ENCODE data around the gene DACT1.
A peak's percentile ranks its signal among the peaks of the same experiment; 100 is the strongest.

Gene DACT1

DNA sequence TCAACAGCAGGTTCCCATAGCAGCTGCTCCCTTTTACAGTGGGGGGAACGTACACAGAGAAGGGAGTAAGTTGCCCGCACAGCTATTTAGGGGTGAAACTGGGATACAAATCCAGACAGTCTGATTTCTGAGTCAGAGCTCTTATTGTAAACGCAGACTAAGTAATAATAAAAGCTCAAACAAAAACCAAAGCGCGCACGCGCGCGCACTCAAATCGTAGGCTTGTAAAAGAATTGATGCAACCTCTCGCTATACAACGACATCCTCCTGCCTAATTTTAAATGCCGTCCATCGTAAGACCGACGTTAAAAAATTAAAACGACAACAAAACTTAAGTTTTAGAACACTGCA lies 747 bp upstream of the DACT1 start:
- DNase-seq = no peak

- no peak for DNase-seq
These were observed 752 bp downstream of the DACT1 start for GRCh38 chr14:58638231-58639197.

GRCh38 chr14:58639198-58639565 lies 1.4 kb downstream of the DACT1 start:
- no peak for DNase-seq

GRCh38 chr14:58639842-58640484 lies 2.2 kb downstream of the DACT1 start:
- peak; percentile 42 for DNase-seq

GRCh38 chr14:58640959-58641358 lies 3.2 kb downstream of the DACT1 start:
- DNase-seq = no peak

GRCh38 chr14:58641509-58641908 lies 3.7 kb downstream of the DACT1 start:
- no peak for DNase-seq

DNA sequence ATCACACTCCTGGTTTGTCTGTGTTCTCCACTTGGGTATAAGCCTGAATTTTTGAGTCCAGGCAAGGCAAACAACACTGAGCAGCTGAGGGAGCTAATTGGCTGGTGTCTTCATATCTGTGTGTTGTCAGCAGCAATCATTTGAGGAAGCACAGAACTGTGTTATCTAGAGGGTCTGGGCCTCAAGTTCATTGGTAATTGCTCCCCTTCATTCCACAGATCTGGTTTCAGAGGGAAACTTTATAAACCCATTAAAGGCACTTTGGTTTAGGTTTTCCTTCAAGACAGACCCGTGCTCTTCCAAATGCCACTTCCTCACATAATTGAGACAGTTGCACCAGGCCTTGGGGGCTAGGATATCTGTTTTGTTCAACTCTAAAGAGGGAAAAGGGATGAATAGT lies 5.6 kb downstream of the DACT1 start:
- DNase-seq = no peak

DNA sequence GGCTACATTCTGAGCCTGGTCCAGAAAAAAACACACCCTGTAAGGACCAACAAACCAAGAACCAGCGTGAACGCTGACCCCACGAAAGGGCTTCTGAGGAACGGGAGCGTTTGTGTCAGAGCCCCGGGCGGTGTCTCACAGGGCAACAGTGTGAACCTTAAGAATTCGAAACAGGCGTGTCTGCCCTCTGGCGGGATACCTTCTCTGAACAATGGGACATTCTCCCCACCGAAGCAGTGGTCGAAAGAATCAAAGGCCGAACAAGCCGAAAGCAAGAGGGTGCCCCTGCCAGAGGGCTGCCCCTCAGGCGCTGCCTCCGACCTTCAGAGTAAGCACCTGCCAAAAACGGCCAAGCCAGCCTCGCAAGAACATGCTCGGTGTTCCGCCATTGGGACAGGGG lies 7.9 kb downstream of the DACT1 start:
- DNase-seq = no peak

GRCh38 chr14:58646479-58646878 lies 8.7 kb downstream of the DACT1 start:
- no peak for DNase-seq

DNA sequence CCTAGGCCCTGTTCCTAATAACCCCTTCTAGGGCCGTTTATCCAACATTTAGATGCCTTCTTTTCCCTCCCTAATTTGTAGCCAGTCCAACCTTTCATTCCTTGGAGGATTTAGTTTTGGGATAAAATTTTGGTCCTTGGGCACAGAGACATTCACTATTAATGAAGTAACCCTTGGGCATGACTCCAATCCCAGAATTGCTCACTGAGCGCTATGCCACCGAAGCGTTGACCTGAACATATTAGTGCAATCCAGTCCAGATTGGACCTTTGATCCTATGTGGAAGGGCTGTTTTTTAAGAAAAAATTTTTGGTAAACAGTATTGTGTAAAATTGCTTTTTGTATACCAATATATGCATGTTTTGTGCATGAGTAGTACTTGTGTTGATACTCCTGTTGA lies 10.0 kb downstream of the DACT1 start:
- no peak for DNase-seq

DNA sequence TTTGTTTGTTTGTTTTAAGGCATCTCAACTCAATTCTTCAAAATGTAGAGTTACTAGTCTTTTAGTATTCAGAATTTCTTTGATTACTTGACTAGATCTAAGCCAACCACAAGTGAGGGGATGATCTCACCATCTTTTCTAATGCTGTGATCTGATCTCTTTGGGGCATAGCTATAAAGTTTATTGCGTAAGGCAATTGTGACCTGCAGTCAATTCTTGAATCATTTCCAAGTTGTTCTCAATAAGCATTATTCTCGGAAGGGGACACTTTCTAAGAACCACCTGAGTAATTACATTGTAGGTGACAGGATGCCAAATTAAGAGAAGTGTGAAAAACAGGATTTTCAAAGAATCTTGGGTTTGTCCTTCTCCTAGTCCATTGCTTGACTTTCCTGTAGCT lies 13.1 kb downstream of the DACT1 start:
- DNase-seq = no peak

GRCh38 chr14:58656671-58657411 lies 19.1 kb downstream of the DACT1 start:
- peak; percentile 9 for DNase-seq

- no peak for DNase-seq
These were observed 21.3 kb downstream of the DACT1 start for GRCh38 chr14:58659061-58659460.

- DNase-seq = no peak
These were observed 22.1 kb downstream of the DACT1 start for GRCh38 chr14:58659846-58660245.

DNA sequence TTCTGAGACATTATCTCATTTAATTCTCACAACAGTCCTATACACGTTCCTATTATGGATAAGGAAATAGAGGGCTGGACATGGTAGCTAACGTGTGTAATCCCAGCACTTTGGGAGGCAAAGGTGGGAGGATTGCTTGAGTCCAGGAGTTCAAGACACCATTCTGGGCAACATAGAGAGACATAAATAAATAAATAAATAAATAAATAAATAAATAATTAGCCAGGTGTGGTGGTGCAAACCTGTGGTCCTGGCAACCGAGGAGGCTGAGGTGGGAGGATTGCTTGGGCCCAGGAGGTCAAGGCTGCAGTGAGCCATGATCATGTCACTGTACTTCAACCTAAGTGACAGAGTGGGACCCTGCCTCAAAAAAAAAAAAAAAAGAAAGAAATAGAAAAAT lies 22.6 kb downstream of the DACT1 start:
- DNase-seq = no peak

DNA sequence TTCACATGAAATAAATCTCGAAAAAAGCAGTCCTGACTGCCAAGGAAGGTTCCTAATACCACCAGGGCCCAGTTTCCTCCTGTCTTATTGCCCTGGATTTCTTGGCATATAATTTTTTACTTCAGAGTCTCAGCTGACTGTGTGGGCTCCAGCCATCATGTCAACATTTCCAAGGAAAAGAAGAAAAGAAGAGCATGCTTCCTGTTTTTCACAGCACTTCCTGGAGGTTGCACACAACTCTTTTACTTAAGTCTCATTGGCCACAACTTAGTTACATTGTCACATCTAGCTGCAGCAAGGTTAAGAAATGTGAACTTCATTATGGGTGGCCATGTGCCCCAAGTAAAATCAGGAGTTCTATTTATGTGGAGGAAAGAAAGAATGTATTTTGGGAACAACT lies 24.3 kb downstream of the DACT1 start:
- no peak for DNase-seq

DNA sequence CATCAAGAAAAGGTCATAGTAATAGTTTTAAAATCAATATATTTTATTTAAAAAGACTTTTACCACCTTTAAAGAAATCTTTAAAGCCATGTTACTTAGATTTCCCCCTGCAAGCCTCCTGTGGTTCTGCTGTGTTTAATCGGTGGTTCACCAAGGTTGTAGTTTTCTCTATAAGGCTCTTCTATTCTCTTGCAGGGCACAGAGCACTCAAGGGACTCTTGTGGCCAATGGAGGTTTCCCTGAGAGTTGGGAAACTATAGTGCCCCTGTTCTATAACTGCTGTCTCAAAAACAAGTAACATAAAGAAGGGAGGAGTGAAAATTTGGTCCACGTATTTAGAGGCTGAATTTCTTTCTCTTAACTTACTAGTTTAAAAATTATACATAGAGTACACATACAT lies 25.0 kb downstream of the DACT1 start:
- no peak for DNase-seq

DNA sequence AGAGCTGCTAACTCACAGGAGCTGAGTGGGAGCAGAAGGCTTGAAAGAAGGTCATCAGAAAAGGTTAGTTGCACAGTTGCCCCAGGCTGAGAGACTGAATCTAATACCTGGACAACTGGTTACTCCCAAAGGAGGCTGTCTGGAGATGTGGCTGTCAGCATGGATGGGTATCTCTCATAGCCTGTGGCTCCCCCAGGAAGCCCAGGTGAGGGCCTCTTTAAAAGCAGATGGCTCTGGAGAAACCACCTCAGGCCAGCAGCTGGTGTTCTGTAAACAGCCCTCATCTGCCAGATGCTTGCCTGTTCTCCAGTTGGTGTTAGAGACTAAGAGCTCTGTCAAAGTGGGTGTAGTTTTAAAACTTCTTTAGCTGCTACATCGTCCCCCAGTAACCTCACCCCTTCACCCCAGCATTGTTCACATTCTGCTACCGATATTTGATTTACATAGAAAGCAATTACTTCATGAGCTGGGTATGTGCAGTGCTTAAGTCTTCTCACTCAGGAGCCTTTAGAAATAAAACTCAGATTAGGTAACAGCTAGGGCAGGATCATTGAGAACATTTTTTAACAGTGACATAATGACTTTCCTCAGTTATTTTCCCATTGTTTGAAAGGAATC lies 25.8 kb downstream of the DACT1 start:
- no peak for DNase-seq

DNA sequence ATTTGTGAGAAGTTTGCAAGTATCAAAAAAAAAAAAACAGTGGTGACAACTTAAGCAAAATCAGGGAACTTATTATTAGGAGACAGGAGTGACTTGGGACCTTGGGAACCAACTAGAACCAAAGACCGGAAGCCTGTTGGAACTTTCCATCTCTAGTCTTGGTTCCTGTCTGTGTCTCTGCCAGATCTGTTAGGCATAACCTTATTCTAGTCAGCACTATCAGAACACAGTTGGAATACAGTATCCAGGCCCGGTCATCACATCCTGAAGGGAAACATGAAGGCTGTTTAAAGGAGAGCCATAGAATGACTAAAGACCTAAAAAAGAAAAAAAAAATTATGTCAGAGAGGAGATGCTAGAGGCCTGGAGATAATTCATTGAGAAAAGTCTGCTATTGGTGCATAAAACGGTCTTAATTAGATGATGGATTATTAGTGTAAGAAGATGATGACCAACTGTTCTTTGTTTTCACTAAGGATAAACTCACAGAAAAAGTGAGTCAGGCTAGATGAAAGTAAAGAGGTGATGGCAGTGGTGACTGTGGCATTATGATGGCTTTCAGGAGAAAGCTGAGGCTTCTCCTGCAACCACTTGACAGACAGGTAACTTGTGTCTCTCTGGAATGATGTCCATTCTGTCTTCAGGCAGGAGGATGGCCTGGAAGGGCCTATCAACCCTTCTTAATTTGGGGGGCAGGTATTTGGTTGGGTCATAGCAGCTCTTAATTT lies 28.2 kb downstream of the DACT1 start:
- DNase-seq = no peak

DNA sequence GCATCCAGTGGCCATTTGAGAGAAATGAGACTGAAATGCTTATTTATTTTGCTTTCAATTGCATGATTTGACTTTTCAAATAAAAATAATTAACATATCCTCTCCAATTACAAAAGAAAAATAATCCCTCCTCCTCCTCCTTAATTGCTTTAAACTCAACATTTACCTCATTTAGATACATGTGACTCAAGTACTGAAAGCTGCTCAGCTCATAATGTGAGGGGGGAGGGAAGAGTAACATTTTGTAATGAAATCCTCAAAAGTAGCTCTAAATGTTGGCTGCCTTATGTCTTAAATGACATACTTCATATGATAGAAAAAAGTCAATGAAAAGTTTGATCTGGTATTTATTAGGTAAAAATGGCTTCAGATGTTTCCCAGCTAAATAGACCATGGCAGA lies 29.0 kb downstream of the DACT1 start:
- no peak for DNase-seq

- DNase-seq = no peak
These were observed 30.1 kb downstream of the DACT1 start for GRCh38 chr14:58667900-58668299.

- DNase-seq = no peak
These were observed 31.2 kb downstream of the DACT1 start for GRCh38 chr14:58668848-58669480.

Data from OCI-M1 (cell line).